ENCODE data around the gene ELAVL3.
"Not testable (repeated sequence)": the region's sequence is repeated elsewhere in the genome, so short reads cannot be mapped to it uniquely, and the experiment has no call there.

Gene ELAVL3

GRCh38 chr19:11446271-11446651 is 34.6 kb downstream of the ELAVL3 start:
- no peak overlapping the region for H3K27ac ChIP-seq
- DNase-seq (ENCODE audit: low read depth, low spot score), result no peak

GRCh38 chr19:11445141-11445540 is 35.7 kb downstream of the ELAVL3 start:
- H3K27ac ChIP-seq, result no peak overlapping the region
- DNase-seq (ENCODE audit: low read depth, low spot score), result no peak

DNA sequence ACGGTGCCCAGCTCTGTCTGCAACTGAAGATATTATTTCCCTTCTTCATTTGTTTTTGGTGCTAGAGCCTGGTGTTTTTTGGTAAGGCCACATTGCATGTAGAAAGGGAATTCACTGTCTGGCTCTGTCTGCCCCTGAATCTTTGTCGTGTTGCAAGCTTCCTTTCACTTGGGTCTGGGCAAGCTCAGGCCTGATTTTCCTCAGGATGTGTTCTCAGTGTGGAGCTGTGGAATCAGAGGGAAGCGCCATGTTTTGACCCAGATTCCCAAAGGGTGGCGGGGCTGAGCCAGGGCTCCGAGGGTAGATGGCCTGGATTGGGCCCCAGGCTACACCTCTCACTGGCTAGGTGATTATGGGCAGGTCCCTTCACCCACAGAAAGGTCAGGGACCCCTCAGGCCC is 36.8 kb downstream of the ELAVL3 start:
- peak overlapping the region; percentile 62 for H3K27ac ChIP-seq
- DNase-seq (ENCODE audit: low read depth, low spot score), result no peak

- no peak overlapping the region for H3K27ac ChIP-seq
- no peak for DNase-seq (ENCODE audit: low read depth, low spot score)
Measured at GRCh38 chr19:11437955-11438354, 42.9 kb downstream of the ELAVL3 start.

GRCh38 chr19:11435833-11436313 is 45.0 kb downstream of the ELAVL3 start:
- no peak for DNase-seq (ENCODE audit: low read depth, low spot score)
- H3K27ac ChIP-seq, result peak overlapping the region; percentile 57

- peak within 1 kb of the TSS; percentile 57 for H3K27ac ChIP-seq
- peak; percentile 96 for DNase-seq (ENCODE audit: low read depth, low spot score)
Measured at GRCh38 chr19:11435057-11435832, 45.6 kb downstream of the ELAVL3 start, which contains the start of the genes ODAD3 and PRKCSH. TSS of gene ODAD3 (minus strand) at chr19:11435121. CDS start at chr19:11435016, 105 bp downstream. TSS of gene PRKCSH (plus strand) at chr19:11435635. CDS start at chr19:11436118, 483 bp downstream.

- H3K27ac ChIP-seq, result peak overlapping the region; percentile 57
- DNase-seq (ENCODE audit: low read depth, low spot score), result no peak
Measured at GRCh38 chr19:11434703-11435056, 46.2 kb downstream of the ELAVL3 start.

DNA sequence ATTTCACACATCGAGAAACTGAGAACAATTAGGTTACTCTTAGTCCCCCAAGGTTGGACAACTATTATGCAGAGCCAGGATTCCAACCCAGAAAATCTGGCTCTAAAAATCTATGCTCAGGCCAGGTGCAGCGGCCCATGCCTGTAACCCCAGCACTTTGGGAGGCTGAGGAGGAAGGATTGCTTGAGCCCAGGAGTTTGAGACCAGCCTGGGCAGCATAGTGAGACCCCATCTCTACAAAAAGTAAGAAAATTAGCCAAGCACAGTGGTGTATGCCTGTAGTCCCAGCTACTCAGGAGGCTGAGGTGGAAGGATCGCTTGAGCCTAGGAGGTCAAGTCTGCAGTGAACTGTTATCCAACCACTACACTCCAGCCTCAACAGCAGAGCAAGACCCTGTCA is 47.3 kb downstream of the ELAVL3 start:
- H3K27ac ChIP-seq, result not testable (repeated sequence)

DNA sequence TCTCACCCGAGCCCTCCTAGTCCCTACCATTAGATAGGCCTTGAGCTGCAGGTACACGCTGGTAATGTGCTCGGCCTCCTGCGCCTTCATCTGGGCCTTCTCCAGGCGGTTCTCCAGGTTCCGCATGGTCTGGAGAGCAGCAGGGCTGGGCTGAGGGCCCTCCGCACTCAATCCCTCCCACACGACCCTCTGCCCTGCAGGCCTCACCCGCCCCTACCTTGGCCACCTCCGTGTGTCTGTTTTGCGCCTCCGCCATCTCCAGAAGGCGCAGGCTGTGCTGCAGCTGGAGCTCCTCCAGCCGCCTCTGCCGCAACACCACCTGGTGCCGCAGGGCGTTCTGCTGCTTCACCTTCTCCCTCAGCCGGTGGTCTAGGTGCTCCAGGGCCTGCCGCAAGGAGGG is 54.2 kb downstream of the ELAVL3 start:
- no peak for DNase-seq (ENCODE audit: low read depth, low spot score)
- H3K27ac ChIP-seq, result no peak overlapping the region

More for the DNA sequence above, 47.3 kb downstream of the ELAVL3 start:
- DNase-seq (ENCODE audit: low read depth, low spot score), result not testable (repeated sequence)

DNA sequence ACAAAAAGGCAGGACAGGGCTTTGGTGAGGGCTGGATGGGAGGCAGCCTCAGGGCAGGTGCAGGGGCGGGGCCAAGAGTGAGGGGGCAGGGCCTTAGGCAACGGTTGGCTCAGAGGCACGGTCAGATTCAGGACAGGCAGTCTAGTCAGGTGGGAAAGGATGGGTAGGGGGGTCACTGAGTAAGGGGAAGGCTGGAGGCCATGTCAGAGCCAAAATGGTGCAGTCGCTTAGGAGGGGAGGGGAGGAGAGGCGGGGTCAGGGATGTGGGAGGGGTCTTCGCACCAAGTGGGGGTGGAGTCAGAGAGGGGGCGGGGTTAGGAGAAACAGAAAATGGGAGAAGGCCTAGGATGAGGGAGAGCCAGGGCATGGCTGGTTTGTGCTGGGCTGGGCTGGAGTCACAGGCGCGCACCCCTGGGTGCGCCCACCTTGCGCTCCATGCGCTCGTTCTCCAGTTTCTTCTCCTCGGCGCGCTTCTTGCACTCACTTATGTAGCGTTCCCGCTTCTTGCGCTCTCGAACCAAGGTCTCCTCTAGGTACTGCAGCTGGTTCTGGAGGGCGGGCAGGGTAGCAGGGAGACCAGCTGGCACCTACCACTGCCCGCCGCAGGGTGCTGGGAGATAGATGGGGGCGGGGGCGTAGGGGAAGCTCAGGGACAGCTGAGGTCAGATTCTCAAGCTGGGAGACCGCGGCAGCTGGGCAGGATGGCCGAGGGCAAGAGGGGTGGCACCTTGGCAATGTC is 55.0 kb downstream of the ELAVL3 start:
- H3K27ac ChIP-seq, result no peak overlapping the region
- no peak for DNase-seq (ENCODE audit: low read depth, low spot score)

GRCh38 chr19:11423791-11424181 is 57.1 kb downstream of the ELAVL3 start:
- H3K27ac ChIP-seq, result no peak overlapping the region
- DNase-seq (ENCODE audit: low read depth, low spot score), result no peak

- no peak for DNase-seq (ENCODE audit: low read depth, low spot score)
- H3K27ac ChIP-seq, result no peak overlapping the region
Measured at GRCh38 chr19:11423164-11423790, 57.6 kb downstream of the ELAVL3 start.

GRCh38 chr19:11422163-11423065 is 58.4 kb downstream of the ELAVL3 start:
- no peak overlapping the region for H3K27ac ChIP-seq
- DNase-seq (ENCODE audit: low read depth, low spot score), result peak; percentile 60

DNA sequence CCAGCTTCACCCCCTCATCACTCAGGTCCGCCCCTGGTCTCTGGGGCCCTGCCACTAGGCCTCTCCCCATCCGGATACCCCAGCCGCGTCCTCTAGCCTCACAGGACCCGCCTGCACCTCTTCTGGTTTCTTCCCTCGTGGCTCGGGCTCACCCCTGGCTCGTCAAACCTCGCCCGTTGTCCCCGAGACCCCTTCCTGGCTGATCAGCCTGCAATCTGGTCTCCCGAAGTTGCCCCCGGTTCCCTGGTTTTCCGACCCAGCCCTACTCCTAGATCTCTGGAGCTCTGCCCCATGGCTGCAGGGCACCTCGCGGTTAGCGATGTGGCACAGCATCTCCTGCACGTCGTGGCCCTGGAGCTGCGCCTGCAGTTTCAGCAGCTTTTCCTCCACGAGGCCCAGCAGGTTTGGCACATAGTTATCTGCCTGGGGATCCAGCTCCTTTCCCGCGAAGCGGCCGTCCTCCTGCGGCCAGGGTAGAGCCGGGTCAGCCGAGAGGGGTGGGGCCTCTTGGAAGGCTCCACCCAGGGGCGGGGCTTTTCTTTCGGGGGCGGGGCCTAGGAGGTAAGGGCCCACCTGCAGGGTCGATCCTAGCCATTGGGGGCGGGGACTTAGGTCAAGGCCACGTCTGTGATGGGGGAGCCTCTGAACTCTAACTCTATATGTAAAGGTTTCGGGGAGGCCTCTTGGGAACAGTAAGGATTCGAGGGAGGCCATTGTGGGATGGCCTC is 59.3 kb downstream of the ELAVL3 start:
- DNase-seq (ENCODE audit: low read depth, low spot score), result no peak

GRCh38 chr19:11420429-11421370 is 60.1 kb downstream of the ELAVL3 start:
- H3K27ac ChIP-seq, result no peak overlapping the region
- DNase-seq (ENCODE audit: low read depth, low spot score), result no peak

More for the DNA sequence above, 59.3 kb downstream of the ELAVL3 start:
- H3K27ac ChIP-seq, result no peak overlapping the region

- no peak for DNase-seq (ENCODE audit: low read depth, low spot score)
- H3K27ac ChIP-seq, result no peak within 1 kb of the TSS
Measured at GRCh38 chr19:11418549-11419506, 62.0 kb downstream of the ELAVL3 start, which contains the start of gene RGL3. TSS of gene RGL3 (minus strand) at chr19:11419314. CDS start at chr19:11419278, 36 bp downstream.

DNA sequence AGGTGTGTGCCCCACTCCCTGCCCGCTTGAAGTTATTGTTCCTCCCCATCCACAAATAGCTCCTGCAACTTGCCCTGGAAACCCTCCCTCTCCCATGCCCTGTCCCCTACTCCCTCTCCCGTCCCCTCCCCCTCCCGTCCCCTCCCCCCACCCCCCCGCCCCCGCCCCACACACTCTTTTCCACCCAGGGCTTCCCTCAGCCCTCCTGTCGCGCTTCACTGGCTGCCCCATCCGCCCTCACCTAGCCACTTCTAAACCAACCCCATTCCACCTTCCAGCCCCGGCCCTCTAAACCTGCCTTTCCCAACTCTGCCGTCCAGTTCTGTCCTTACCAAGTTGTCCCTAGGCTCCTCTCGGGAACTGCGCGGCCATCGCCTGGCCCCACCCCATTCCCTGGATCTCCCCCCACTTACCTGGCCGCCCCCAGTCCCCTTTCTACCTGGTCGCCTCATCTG is 62.7 kb downstream of the ELAVL3 start:
- no peak overlapping the region for H3K27ac ChIP-seq
- DNase-seq (ENCODE audit: low read depth, low spot score), result no peak
